ENCODE data around the gene CASZ1.

DNA sequence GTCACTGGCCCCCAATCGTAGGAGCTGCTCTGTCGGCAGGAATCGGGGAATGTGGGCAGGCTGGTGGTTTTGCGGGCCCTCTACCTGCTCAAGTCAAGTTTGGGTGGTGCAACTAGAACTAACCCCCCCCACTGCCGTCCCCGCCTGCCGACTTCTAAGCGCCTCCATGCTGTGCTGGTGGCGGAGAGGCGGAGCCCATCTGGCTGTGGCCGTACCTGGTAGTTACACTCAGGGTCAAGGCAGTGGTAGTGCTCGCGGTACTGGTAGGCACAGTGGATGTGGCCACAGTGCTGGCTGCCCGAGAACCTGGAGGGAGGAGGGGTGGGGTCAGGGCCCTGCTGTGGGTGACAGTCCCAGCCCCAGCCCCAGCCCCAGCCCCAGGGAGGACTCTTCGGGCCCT is 140.0 kb downstream of the CASZ1 start:
- TF ChIP-seq EZH2 (IDR thresholded peaks at IDR 0.05; ENCODE audit: low read depth), result no peak
- TF ChIP-seq, protein P1, sequence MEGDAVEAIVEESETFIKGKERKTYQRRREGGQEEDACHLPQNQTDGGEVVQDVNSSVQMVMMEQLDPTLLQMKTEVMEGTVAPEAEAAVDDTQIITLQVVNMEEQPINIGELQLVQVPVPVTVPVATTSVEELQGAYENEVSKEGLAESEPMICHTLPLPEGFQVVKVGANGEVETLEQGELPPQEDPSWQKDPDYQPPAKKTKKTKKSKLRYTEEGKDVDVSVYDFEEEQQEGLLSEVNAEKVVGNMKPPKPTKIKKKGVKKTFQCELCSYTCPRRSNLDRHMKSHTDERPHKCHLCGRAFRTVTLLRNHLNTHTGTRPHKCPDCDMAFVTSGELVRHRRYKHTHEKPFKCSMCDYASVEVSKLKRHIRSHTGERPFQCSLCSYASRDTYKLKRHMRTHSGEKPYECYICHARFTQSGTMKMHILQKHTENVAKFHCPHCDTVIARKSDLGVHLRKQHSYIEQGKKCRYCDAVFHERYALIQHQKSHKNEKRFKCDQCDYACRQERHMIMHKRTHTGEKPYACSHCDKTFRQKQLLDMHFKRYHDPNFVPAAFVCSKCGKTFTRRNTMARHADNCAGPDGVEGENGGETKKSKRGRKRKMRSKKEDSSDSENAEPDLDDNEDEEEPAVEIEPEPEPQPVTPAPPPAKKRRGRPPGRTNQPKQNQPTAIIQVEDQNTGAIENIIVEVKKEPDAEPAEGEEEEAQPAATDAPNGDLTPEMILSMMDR (conservative IDR thresholded peaks at IDR 0.05), result no peak

Data from PC-9 (cell line).